Left renal cortex interstitium (tissue), 4 donors: ENCODE results near the gene ASB2. TPM values are rescaled to one million over a fixed set of nuclear protein-coding genes. Genes with fewer than 3 reads are reported as not detected.

Experiments used
- DNase-seq, 4 donors: peaks; one replicate each; pipeline ENCODE4 v3.0.0-alpha.2; 2013; ENCODE audit warnings: low read depth in 4 of 4, low spot score in 2 of 4, missing footprints in 1 of 4
- polyA plus RNA-seq, 4 donors: library from polyadenylated mRNA; unstranded; fragments of 120-200 nt; gene quantifications; one replicate each; pipeline ENCODE4 v1.2.1, GENCODE V29; 2013; ENCODE audit not compliant: insufficient read length in 4 of 4

ASB2 gene
- polyA plus RNA-seq, 4 donors = 0.30 to 0.59 (median 0.42) TPM

GRCh38 chr14:93964281-93964680, 12.1 kb downstream of the ASB2 start:
- no peak for DNase-seq

GRCh38 chr14:93963692-93964091, 12.7 kb downstream of the ASB2 start:
- no peak for DNase-seq

GRCh38 chr14:93962701-93963601, 13.4 kb downstream of the ASB2 start:
- DNase-seq = no peak

DNA sequence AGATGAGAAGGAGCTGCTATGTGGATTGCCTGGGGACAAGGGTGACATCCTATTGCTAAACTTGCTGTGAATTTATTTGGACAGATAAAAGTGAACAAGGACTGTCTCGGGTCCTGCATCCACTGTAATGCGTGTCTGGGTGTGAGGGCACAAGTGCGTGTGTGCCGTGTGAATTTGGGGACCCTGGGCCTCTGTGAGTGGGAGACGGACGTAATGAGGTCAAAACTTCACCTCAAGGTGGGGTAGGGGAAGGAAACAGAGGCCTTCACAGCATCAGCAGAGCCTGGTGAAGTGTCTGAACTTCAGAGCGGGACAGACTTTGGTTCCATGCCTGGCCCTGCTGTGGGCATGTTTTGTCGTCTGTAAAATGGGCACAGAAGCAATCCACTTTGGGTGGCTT, 14.8 kb downstream of the ASB2 start:
- no peak for DNase-seq

DNA sequence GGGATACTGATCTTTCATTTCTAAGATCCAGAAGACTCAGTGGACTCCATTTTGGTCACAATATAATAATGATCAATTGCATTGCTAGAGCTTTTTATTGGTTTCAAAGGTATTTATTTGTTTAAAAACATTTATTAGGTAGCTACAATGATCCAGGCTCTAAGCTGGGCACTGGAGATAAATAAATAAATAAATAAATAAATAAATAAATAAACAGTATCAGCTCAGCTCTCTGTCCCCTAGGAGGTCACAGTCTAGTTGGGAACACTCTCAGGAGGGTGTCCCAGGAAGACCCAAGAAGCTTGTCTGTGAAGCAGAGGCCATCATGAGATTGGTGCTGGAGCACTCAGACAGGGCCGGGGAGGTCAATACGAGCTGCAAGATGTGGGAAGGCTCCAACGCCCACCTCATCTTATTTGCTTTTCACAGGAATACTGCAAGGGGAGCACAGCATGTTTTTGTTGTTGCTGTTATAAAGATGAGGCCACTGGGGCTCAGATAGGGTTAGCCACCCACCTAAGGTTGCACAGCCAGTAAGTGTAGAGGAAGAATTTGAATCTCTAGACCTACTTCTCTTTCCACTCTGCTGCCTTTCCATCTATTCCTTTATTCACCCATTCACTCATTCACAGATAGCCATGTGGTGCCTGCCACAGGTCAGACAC, 15.5 kb downstream of the ASB2 start:
- no peak for DNase-seq

DNA sequence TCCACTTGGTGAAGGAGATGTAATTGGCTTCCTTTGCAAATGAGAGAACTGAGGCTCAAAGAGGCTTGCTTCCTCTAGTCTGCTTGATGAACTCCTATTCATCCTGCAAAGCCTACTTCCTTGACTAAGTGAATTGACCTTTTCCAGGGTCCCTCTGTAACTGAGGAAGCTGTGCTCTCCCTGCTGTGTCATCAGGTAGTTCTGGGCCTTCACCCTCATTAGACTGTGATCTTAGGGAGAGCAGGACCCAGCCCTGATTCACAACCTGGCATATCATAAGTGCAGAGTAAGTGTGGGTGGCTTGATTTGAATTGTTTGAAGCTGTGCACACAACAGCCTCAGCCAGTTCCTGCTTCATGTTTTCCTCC, 16.3 kb downstream of the ASB2 start:
- no peak for DNase-seq

- DNase-seq = no peak
Measured at GRCh38 chr14:93959239-93960107, 16.9 kb downstream of the ASB2 start.

GRCh38 chr14:93958567-93959238, 17.7 kb downstream of the ASB2 start:
- no peak for DNase-seq

DNA sequence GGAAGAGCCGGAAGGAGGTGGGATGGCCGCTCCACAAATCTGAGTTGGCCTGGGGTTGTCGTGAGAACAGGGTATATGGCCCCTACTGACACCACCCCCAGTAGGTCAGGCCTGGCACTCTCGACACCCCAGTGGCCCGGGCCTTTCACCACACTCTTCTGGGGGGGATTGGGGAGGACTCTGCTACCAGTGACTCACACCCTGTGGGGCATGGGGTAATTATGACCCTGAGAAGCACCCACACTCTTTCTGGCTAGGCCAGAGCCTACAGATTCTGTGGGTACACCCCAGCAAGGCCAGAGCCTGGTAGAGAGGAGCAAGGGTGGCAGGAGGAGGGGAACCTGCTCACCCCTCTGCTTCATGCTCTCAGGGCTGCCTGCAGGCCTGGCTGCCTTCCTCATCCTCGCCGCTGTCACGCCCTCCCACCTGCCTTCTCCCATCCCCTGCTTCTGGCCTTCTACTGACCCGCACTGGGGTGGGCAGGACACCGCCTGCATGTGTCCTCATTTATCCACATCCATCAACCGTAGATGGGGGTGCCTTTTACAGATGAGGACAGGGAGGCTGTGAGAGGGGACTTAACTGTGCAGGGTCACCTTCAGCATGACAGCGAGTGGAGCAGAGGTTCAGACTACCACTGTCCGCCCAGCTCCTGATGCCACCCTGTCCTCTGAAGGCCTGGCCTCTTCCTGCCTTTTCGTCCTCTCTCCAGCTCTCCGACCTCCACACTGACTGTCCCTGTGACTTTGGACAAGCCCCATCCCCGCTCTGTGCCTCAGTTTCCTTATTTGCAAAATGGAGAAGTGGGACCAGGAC, 18.4 kb downstream of the ASB2 start:
- no peak for DNase-seq

GRCh38 chr14:93957333-93957710, 19.0 kb downstream of the ASB2 start:
- no peak for DNase-seq

DNA sequence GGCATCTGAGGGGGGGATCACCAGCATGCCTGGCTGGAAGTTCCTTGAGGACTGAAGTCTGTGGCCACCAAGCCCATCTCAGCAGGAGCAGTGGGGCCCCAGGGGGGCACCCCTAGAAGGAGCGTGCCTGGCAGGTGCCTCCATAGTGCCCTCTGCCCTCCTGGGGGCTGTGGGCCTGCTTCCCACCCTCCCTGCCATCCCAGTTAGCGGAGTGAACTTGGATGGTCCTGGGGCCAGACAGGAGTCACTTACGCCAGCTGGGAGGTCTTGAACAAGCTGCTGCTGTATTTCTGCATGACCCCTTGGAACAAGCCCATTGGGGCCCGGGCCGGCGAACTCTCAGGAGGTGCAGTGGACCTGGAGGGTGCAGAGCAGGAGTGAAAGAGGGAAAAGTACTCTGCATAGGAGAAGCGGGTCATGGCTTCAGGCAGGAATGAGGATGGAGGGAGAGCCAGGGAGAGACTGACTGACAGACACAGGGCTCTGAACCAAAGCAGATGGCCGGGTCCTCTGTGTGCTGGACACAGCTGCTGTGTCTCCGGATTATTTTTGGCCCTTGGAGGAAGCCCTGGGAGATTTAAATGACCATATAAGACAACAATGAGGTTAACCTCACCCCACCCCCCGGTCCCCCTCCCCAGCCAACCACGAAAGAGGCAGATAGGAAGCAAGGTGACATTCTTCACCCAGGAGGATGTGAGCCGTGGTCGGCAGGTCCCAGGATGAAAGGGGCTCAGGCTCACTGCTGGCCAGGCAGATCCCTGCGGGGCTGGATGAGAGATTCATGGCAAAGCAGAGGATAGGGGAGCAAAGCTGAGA, 19.6 kb downstream of the ASB2 start:
- no peak for DNase-seq

DNA sequence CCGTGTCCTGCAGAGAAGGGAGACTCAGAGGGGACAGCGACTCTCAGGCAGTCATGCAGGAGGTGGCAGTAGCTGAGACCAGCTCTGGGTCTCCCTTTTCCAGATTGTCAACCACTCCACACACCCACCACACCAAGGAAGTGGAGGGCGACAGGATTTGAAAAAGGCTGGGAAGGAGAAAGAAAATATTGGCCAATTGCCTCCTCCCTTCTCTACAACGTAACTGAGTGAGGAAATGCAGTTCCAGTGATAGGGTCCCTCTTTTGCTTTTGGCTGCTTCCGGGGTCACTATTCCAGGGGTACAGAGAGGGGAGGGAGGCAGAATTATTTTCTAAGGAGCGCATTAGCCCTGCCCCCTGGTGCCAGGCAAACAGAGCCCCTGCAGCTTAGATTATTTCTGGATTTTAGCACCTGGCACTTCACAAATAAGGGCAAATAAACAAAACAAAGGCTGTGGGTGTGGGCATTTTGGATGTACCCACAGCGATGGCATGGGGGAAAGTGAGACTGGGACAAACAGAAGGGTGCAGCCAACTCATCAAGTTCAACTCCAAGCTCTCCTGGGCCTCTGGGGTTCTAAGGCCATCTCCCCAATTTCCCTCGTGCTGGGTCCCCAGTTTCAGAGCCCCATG, 20.4 kb downstream of the ASB2 start:
- no peak for DNase-seq

DNA sequence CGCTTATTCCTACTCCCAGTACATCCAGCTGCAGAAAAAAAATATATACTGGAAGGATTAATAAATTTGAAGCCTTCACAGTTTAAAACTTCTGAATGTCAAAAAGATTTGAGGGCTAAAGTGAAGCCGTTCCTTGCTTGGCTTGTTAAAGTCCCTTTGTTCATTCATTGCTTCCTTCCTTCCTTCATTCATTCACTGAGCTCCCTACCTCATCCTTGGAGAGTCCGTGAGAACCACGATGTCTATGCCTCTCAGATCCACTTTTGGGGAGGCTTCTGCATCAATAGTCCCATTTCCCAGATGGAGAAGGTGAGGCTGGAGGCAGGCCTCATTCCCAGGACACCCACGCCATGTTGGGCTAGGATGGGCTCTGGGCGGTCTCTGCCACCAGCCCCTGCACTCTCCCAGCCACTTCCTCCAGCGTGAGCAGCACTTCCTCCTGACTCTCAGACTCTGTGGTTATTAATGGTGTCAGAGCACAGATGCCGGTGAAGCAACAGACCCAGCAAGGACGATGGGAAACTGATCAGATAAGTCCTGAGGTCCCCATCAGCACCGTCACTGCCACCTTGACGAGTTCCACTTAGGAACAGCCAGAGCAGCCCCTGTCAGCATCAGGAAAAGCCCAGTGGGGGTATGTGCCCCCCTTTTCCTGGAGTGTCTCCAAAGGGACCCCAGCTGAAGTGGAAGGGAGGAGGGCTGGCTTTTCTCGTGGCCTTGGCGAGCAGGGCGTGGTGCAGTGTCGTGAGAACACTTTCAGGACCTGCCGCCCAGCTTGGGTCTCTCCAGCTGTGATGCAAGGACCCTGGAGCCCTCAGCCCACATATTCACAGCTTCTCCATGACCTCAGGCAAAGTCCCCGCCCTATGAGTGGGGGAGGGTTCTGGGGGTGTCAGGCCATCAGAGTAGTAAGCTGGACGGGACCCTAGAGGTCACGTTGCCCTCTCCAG, 21.2 kb downstream of the ASB2 start:
- no peak for DNase-seq

DNA sequence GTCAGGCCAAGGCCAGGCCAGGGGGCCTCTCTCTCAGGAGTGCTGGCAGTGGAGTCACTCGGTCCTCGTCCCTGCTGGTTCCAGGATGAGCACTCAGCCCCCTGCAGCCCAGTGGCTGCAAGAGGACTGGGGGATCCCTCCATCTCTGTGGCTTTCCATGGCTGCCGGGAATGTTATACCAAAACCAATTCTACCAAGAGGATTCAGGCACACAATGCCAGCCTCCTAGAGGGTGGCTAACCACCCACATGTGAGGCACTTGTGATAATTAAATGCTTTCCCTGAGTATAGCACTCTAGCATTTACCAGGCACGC, 21.9 kb downstream of the ASB2 start:
- no peak for DNase-seq

GRCh38 chr14:93953739-93954515, 22.4 kb downstream of the ASB2 start:
- DNase-seq = no peak

GRCh38 chr14:93953263-93953662, 23.1 kb downstream of the ASB2 start:
- no peak for DNase-seq

GRCh38 chr14:93952829-93953228, 23.5 kb downstream of the ASB2 start:
- DNase-seq = no peak
